Measurements from ENCODE around the gene FAM98A. TPM values are rescaled to one million over a fixed set of nuclear protein-coding genes. Genes with fewer than 3 reads are reported as not detected.

Gene FAM98A
- total RNA-seq, 1 experiment from 2014 or later, result 69.0 TPM

DNA sequence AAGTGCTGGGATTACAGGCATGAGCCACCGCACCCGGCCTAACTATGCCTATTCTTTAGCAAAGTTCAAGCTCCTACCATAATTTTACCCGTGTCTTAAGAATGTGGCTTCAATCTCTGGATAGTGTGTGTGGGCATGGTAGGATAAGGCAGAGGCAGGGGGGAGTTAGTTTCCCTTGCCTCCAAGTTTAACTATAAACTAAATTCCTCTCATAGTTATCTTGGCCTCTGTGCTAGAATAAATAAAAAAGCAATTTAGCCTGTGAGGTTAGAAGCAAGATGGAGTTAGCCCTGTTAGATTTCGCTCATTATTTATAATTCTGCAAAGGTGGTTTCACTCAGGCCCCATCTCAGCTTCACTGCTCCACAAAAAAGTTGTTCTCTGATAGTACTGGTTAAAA, 7.0 kb upstream of the FAM98A start:
- BruUV-seq (replicated peaks), result no TSS peak
- no peaks in the 10 kb centered on the region for H3K27me3 Mint-ChIP-seq (ENCODE audit: insufficient read depth, unreplicated experiment)
- no peaks in the 10 kb centered on the region for H3K9me3 Mint-ChIP-seq (ENCODE audit: unreplicated experiment)
- H3K36me3 Mint-ChIP-seq (ENCODE audit: insufficient read depth, unreplicated experiment), result no peaks in the 10 kb centered on the region
- no peak overlapping the region for H3K4me3 Mint-ChIP-seq (ENCODE audit: unreplicated experiment)
- CTCF ChIA-PET, result no interaction called here
- no peak overlapping the region for H3K27ac Mint-ChIP-seq (ENCODE audit: low read depth, unreplicated experiment)
- no peaks in the 10 kb centered on the region for H3K4me1 Mint-ChIP-seq (ENCODE audit: insufficient read depth, unreplicated experiment)
- POLR2A ChIA-PET, result no interaction called here
- TF ChIP-seq, protein P1, sequence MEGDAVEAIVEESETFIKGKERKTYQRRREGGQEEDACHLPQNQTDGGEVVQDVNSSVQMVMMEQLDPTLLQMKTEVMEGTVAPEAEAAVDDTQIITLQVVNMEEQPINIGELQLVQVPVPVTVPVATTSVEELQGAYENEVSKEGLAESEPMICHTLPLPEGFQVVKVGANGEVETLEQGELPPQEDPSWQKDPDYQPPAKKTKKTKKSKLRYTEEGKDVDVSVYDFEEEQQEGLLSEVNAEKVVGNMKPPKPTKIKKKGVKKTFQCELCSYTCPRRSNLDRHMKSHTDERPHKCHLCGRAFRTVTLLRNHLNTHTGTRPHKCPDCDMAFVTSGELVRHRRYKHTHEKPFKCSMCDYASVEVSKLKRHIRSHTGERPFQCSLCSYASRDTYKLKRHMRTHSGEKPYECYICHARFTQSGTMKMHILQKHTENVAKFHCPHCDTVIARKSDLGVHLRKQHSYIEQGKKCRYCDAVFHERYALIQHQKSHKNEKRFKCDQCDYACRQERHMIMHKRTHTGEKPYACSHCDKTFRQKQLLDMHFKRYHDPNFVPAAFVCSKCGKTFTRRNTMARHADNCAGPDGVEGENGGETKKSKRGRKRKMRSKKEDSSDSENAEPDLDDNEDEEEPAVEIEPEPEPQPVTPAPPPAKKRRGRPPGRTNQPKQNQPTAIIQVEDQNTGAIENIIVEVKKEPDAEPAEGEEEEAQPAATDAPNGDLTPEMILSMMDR (IDR thresholded peaks at IDR 0.05; ENCODE audit: unreplicated experiment), result no peak
- DNase-seq (ENCODE audit: unreplicated experiment), result no peak
- intact Hi-C loops (cut with micrococcal nuclease), result no loop called here

DNA sequence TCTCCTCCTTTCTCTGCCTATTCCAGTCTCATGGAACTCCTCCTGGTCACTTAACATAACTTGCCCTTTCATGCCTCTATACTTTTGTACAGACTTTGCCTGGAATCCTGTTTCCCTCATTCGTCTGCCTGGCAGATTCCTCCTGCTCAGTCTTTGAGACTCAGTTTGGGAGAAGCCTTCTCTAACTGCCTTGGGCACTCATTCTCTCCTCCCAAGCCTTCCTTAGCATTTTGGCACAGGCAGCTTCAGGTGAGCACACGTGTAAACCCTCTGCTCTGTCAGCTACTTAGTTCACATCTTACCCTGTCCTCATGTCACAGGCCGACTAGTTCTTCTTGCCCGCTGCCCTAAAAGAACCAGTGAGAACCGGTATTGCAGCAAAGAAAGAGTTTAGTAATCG, 6.0 kb upstream of the FAM98A start:
- BruUV-seq (replicated peaks), result no TSS peak
- H3K36me3 Mint-ChIP-seq (ENCODE audit: insufficient read depth, unreplicated experiment), result no peaks in the 10 kb centered on the region
- TF ChIP-seq, protein P1 (IDR thresholded peaks at IDR 0.05; ENCODE audit: unreplicated experiment), result no peak
- no peak overlapping the region for H3K4me3 Mint-ChIP-seq (ENCODE audit: unreplicated experiment)
- no peaks in the 10 kb centered on the region for H3K9me3 Mint-ChIP-seq (ENCODE audit: unreplicated experiment)
- POLR2A ChIA-PET, result interaction anchor here (0.5 kb wide), 1 partner anchor 191 kb away, joined by 4 read pairs; no protein-coding TSS in a partner anchor
- CTCF ChIA-PET, result interaction anchor here (0.7 kb wide), 1 partner anchor 658 kb away, joined by 3 read pairs; the partner anchor contains the start of gene LTBP1
- intact Hi-C loops (cut with micrococcal nuclease), result no loop called here
- no peak overlapping the region for H3K27ac Mint-ChIP-seq (ENCODE audit: low read depth, unreplicated experiment)
- H3K27me3 Mint-ChIP-seq (ENCODE audit: insufficient read depth, unreplicated experiment), result no peaks in the 10 kb centered on the region
- no peaks in the 10 kb centered on the region for H3K4me1 Mint-ChIP-seq (ENCODE audit: insufficient read depth, unreplicated experiment)
- DNase-seq (ENCODE audit: unreplicated experiment), result no peak

GRCh38 chr2:33603416-33603815, 4.3 kb upstream of the FAM98A start:
- TF ChIP-seq, protein P1 (IDR thresholded peaks at IDR 0.05; ENCODE audit: unreplicated experiment), result no peak
- no peak overlapping the region for H3K4me3 Mint-ChIP-seq (ENCODE audit: unreplicated experiment)
- H3K27me3 Mint-ChIP-seq (ENCODE audit: insufficient read depth, unreplicated experiment), result no peaks in the 10 kb centered on the region
- intact Hi-C loops (cut with micrococcal nuclease), result no loop called here
- H3K27ac Mint-ChIP-seq (ENCODE audit: low read depth, unreplicated experiment), result no peak overlapping the region
- ChIA-PET CTCF (interaction anchor here (1.2 to 1.3 kb wide), 2 partner anchors 21 to 48 kb away, joined by 3 to 6 read pairs; no protein-coding TSS in a partner anchor), POLR2A (interaction anchor here (0.6 to 1.2 kb wide), 2 partner anchors 12 to 117 kb away, joined by 3 read pairs; no protein-coding TSS in a partner anchor)
- DNase-seq (ENCODE audit: unreplicated experiment), result no peak
- peaks cover 6% of the 10 kb centered on the region for H3K36me3 Mint-ChIP-seq (ENCODE audit: insufficient read depth, unreplicated experiment)
- no peaks in the 10 kb centered on the region for H3K4me1 Mint-ChIP-seq (ENCODE audit: insufficient read depth, unreplicated experiment)
- no peaks in the 10 kb centered on the region for H3K9me3 Mint-ChIP-seq (ENCODE audit: unreplicated experiment)
- BruUV-seq (replicated peaks), result no TSS peak

- Mint-ChIP-seq H3K4me3 (ENCODE audit: unreplicated experiment) (no peak overlapping the region), H3K27ac (ENCODE audit: low read depth, unreplicated experiment) (no peak overlapping the region), H3K4me1 (ENCODE audit: insufficient read depth, unreplicated experiment) (peaks cover 7% of the 10 kb centered on the region), H3K9me3 (ENCODE audit: unreplicated experiment) (no peaks in the 10 kb centered on the region), H3K36me3 (ENCODE audit: insufficient read depth, unreplicated experiment) (peaks cover 6% of the 10 kb centered on the region), H3K27me3 (ENCODE audit: insufficient read depth, unreplicated experiment) (no peaks in the 10 kb centered on the region)
- no TSS peak for BruUV-seq (replicated peaks)
- CTCF ChIA-PET, result no interaction called here
- intact Hi-C loops (cut with micrococcal nuclease), result no loop called here
- TF ChIP-seq, protein P1 (IDR thresholded peaks at IDR 0.05; ENCODE audit: unreplicated experiment), result no peak
- POLR2A ChIA-PET, result no interaction called here
- no peak for DNase-seq (ENCODE audit: unreplicated experiment)
Measured at GRCh38 chr2:33602201-33602830, 3.2 kb upstream of the FAM98A start.
